ENCODE data around the gene PLEKHB2.
"Not testable (repeated sequence)": the region's sequence is repeated elsewhere in the genome, so short reads cannot be mapped to it uniquely, and the experiment has no call there.

The PLEKHB2 gene

GRCh38 chr2:131145040-131145439, 39.9 kb downstream of the PLEKHB2 start:
- no peak for DNase-seq

DNA sequence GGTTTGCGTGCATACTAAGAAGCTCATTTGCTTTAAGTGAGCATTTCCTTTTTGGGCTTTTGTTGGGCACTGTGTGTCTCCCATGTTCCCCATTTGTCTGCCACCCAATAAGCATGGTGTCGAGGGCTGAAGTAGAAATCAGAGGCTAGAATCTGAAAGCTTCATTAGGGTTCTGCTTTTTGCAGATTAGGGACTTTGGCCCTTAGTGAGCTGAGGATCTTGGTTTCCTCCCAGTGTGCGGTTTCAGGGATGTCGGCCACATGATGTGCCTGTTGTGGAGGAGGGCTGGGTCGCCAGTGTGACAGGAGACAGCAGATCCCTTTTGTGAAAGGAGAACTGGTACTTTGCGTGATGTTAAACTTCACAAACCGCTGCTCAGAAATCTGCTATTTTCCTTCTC, 41.1 kb downstream of the PLEKHB2 start:
- no peak for DNase-seq

GRCh38 chr2:131146749-131147148, 41.6 kb downstream of the PLEKHB2 start:
- DNase-seq: no peak

GRCh38 chr2:131148426-131148825, 43.3 kb downstream of the PLEKHB2 start:
- no peak for DNase-seq

GRCh38 chr2:131150109-131150508, 45.0 kb downstream of the PLEKHB2 start:
- not testable (repeated sequence) for DNase-seq

DNA sequence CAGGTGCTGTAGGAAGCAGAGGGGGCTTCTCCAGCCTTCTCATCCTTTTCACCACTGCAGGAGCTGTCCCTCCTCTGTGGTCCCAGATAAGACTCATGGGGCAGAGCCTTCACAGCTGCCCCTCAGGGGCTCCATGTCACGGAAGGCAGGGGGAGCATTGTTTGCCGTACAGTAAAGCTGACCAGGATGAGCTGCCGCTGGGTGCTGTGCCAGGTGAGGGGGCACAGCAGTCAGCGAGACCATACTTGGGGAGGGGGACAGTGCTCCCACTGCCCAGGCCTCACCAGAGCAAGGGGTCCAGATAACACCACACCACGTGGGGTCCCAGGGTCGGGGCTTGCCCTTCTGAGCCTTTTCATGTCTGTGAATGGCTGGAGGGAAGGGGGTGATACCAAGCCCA, 46.3 kb downstream of the PLEKHB2 start:
- DNase-seq: no peak

- DNase-seq: no peak
Observed at GRCh38 chr2:131152074-131152473, 46.9 kb downstream of the PLEKHB2 start.

- DNase-seq: no peak
Observed at GRCh38 chr2:131153529-131153928, 48.4 kb downstream of the PLEKHB2 start.

DNA sequence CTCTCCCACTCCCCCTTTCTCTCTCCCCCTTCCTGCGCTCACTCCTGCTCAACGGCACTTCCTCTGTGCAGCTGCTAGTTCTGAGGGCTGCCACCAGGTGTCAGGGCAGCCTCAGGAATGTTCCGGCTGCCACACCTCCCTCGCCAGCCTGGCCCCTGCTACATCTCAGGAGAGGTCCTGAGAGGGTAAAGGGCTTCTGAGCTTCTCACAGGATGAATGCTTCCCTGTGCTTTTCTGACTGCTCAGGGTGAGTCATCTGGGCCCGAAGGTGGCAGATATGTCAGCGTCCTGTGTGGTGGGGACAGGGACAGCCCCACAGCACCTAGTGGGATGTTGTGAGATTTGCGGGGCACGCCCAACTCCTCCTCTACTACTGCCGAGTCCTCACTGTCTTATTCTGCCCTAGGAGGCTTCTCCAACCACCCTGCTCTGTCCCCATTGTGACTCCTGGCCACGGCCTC, 49.0 kb downstream of the PLEKHB2 start:
- DNase-seq: peak; percentile 41

DNA sequence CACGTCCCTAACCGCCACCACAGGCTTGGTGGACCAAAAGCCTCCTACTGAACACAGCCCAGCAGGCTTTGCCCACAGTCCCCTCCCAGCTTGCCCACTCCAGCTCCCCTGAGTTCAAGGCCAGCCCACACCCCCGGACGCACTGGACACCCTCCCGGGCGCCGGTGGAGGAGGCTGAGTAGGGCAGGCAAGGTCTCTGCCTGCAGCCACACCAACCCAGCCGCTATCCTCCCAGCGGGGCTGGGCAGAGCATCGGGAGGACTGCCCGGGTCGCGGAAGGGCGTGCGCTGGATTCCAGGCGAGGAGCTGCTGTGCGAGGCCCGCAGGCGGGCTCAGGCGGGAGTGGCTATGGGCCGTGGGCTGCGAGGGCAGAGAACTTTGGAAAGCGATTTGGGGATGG, 49.5 kb downstream of the PLEKHB2 start:
- DNase-seq: no peak

DNA sequence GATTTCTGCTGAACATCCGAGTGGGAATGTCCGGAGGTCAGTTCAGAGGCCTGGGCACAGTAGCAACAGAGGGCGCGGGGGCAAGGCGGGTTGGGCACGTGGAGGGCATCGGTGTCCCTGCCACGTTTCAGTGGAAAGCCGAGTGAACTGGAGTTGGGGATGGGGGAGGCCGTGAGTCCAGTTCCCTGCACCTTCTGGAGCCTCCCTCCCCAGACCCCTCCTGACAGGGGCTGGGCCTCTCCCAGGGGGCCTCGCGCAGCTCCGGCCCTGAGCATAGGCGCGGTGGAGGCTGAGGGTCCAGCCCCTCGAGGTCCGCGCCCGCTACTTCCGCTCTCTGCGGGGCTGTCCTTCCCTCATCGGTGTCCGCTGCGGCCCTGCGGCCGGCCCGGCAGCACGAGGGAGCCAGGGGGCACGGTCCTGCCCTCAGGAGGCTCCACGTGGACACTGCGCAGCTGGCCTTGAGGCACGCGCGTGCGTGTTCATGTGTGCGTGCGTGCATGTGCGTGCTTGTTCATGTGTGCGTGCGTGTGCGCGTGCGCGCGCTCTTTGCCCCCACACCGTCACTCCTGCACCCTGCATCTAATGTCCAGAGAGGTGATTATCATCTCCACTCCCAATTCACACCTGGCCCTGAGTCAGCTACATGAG, 50.2 kb downstream of the PLEKHB2 start:
- DNase-seq: no peak

- DNase-seq: no peak
Observed at GRCh38 chr2:131156452-131157149, 51.5 kb downstream of the PLEKHB2 start.

GRCh38 chr2:131165562-131165961, 60.4 kb downstream of the PLEKHB2 start:
- not testable (repeated sequence) for DNase-seq

DNA sequence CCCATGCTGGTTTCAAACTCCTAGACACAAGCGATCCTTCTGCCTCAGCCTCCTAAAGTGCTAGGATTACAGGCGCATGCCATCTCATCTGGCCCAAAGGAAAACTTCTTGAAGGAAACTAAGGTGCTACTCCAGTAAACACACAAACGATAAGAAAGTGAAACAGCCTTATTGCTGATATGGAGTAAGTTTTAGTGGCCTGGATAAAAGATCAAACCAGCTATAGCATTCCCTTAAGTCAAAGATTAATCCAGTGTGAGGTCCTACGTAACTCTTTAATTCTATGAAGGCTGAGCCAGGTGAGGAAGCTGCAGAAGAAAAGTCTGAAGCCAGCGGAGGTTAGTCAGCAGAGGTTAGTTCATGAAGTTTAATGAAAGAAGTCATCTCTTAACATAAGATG, 63.4 kb downstream of the PLEKHB2 start:
- DNase-seq: no peak

- not testable (repeated sequence) for DNase-seq
Observed at GRCh38 chr2:131178050-131178449, 72.9 kb downstream of the PLEKHB2 start.

- DNase-seq: not testable (repeated sequence)
Observed at GRCh38 chr2:131178721-131179418, 73.7 kb downstream of the PLEKHB2 start.

DNA sequence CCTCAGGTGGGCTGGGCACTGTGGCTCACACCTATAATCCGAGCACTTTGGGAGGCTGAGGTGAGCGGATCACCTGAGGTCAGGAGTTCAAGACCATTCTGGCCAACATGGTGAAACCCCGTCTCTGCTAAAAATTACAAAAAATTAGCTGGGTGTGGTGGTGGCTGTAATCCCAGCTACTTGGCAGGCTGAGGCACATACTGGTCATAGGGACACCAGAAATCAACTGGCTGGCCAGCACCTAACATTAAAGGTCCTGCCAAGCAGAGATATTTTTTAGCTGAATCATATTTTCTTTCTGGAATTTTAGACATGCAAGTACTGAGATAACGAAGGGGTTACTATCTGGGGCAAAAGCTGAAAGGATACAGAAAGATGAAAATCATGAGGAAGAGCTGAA, 76.3 kb downstream of the PLEKHB2 start:
- not testable (repeated sequence) for DNase-seq

DNA sequence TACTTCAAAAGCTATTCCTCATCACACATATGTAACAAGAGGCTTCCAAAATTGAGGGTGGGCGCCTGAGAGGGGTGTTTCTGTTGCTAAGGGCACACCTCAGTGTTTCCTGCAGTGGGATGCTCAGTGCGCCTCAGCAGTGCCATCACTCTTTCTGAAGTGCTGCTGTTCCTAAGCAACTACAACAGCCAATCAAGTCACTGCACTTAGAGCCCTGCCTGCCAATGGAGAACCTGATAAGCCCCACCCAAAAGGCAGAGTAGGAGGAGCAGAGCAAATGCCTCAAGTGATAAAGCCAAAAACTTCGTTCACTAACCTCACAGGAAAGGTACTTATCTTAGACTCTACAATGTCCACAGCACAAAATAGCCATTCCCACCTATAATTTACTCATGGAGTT, 88.3 kb downstream of the PLEKHB2 start:
- not testable (repeated sequence) for DNase-seq

DNA sequence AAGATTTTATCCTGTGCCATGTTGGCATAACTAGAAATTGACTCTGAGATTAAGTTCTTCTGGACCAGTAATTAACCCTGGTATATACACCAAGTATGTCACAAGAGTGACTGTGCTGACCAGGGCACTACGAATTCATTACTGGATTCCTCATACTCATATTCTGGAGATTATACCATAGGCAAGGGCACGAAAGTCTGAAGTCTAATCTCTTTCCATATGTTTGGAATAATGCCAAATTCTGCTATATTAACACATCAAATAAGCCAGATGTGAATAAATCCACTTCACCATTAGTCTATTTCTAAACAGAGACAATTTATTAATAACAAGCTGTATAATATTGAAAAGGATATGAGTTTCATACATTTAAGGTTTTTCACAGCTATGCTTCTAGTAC, 91.0 kb downstream of the PLEKHB2 start:
- DNase-seq: not testable (repeated sequence)

Data from T-helper 9 cell (primary cell).